ENCODE results near the gene PAK6. TPM values are rescaled to one million over a fixed set of nuclear protein-coding genes. Genes with fewer than 3 reads are reported as not detected.
A peak's percentile ranks its signal among the peaks of the same experiment; 100 is the strongest.

The PAK6 gene
- polyA plus RNA-seq, 3 donors = 4.5 to 6.7 (median 6.1) TPM

DNA sequence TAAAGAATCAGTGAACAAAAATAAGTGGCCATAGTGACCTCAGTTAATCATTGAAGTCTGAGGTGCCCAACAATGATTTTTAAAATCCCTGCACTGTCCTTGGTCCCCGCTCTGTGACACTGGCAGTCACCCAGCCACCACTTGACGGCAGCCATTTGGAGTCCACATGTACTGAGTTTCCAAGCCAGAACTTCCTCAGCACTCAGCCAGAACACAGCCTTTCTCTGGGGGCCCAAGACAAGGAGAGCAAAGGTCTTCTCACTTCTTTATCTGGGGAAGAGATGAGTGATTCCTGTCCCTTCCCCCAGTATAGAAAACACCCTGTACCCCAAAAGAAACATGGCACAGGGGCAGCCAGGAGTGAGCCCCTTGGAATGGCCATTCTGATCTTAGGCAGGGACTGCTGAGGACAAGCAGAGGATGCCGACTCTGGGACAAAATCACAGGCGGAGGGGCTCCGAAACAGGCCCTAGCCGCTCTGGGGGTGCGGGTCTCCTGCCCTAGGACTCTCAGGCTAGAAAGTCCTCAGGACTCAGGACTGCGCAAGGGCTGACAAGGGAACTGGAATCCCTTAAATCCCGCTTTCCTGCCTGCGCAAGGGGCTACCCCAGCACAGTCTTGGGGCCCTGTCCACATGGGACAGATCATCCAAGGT lies 12.8 kb downstream of the PAK6 start:
- DNase-seq (ENCODE audit: extremely low read depth in 1 of 11, low read depth in 9 of 11, low spot score in 4 of 11) = no peak

DNA sequence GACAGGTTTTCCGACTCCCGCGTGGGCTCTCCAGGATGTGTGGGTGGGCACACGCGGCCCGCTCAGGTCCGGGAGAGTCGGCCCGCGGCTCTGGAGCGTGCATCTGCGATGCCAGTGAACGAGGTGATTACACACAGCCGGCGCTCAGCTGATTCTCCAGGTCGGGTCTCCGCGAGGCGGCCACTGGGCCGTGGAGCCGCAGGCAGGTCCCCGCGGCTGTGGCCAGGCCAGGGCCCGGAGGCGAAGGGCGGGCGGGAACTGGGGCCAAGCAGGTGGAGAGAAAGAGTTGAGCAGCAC lies 13.2 kb downstream of the PAK6 start:
- no peak for DNase-seq (ENCODE audit: extremely low read depth in 1 of 11, low read depth in 9 of 11, low spot score in 4 of 11)

DNA sequence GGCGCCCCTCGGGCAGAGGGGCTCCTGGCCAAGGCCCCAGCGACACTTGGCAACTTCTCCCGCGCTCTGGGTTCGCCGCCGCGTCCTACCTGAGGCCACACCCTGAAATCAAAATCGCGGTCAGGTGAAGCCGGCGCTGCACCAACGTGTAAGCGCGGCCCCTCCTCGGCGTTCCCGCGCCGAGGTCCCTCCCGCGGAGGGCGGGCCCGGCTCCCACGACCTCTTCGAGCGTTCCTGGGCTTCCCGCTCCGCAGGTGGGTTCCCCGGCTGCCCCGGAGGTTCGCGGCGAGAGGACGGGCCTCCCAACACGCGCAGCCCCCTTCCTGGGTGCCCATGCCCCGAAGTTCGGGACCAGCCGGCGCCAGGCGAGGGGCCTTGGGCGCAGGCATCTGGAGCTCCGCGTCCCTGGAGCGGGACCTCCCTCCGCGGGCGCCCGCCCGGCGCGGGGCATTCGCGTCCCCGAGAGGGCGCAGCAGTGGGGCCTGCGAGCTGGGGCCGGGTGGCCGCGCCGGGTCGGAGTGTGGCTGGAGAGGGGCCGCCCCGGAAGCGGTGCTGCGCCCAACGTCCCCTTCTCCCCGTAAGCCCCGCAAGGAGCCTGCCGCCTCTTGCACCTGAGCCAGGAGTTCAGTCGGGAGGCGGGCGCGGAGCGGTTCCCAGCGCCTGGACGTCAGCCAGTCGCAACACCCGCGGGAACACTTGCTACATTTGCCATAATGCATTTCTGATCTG lies 13.7 kb downstream of the PAK6 start:
- DNase-seq (ENCODE audit: extremely low read depth in 1 of 11, low read depth in 9 of 11, low spot score in 4 of 11) = peak in 1 of 11 donors; percentile 9

DNA sequence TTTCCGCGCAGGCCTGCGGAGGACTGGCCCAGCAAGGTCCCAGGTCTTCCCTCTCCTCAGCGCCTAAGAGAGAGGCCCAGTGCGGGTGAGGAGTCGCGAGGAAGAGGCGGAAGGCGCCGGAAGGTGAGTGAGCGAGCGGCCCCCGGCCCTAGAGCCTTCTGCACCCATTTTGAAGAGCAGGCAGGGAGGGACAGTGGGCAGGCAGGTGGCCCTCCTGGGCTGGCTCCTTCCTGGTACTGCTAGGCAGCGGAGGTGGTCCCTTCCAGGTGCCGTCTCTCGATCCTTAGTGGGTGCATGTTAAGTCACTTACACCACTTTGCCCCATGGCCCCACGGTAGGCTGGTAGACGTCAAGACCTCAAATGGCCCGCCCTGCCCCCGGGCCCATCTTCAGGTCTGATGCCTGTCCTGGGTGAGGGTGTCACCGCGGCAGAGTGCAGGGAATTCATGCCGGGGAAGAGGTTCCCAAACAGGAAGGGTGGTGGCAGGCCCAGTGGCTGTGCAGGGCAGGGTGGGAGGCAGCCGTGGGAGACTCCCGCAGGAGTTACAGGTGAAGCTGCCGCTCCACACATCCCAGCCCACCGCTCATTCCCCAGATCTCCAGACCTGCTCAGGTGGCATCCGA lies 14.4 kb downstream of the PAK6 start:
- no peak for DNase-seq (ENCODE audit: extremely low read depth in 1 of 11, low read depth in 9 of 11, low spot score in 4 of 11)

DNA sequence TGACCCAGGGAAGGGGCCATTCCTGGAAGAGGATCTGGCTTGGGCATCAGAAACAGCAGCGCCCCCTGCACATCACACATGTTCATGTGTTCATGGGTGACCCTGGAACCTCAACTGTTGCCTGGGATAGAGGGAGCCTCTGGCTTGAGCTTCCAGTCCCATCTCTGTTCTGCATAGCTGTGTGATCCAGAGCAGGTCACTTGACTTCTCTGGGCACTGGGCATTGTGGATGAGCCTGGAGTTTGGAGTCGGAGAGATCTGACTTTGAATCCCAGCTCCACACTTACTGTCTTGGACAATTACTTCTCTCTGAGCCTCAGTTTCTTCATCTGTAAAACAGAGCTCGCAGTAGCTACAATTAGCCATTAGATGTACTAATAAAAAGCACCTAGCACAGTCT lies 15.6 kb downstream of the PAK6 start:
- DNase-seq (ENCODE audit: extremely low read depth in 1 of 11, low read depth in 9 of 11, low spot score in 4 of 11) = no peak

DNA sequence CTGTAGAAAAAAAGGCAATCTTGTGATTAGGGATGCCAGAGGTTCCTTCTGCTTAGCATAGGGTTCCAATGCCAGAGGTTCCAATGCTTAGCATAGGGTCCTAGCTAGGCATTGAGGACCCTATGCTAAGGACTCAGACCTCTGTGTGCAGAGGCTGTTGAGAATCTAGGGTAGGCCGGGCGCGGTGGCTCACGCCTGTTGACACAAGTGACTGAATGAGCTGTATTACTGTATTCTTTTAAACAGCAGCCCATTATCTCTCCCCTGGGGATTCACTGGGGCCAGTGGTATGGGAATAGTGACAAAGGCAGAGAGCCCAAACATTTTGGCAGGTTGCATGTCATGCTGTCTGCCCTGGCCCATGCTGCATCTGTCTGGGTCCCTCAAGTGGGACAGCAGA lies 16.2 kb downstream of the PAK6 start:
- DNase-seq (ENCODE audit: extremely low read depth in 1 of 11, low read depth in 9 of 11, low spot score in 4 of 11) = no peak

DNA sequence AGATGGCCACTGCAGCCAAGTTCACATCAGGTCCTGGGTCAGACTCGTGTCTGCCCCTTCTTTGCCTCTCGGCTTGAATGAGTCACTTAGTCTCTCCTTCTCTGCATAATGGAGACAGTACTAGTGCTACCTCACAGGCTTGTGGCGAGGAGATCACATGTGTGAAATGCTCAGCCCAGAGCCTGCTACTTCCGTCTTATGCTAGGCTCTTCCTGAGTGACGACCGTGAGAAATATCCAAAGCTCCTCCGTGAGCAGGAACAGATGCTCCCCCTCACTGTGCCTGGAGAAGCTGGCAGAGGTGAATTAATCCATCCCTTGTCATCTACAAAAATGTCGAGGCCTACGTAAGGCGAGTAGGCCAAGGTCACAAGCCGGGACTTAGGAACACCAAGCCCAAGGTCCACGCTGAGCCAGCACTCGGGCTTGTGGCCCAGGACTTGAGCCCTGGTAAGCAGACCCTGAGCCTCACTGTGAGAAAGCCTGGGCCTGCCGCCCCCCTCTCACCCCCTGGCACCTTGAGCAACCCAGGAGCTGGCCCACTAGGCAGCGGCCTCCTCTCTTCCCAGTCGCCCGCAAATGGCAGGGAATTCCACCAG lies 17.9 kb downstream of the PAK6 start:
- DNase-seq (ENCODE audit: extremely low read depth in 1 of 11, low read depth in 9 of 11, low spot score in 4 of 11) = no peak

DNA sequence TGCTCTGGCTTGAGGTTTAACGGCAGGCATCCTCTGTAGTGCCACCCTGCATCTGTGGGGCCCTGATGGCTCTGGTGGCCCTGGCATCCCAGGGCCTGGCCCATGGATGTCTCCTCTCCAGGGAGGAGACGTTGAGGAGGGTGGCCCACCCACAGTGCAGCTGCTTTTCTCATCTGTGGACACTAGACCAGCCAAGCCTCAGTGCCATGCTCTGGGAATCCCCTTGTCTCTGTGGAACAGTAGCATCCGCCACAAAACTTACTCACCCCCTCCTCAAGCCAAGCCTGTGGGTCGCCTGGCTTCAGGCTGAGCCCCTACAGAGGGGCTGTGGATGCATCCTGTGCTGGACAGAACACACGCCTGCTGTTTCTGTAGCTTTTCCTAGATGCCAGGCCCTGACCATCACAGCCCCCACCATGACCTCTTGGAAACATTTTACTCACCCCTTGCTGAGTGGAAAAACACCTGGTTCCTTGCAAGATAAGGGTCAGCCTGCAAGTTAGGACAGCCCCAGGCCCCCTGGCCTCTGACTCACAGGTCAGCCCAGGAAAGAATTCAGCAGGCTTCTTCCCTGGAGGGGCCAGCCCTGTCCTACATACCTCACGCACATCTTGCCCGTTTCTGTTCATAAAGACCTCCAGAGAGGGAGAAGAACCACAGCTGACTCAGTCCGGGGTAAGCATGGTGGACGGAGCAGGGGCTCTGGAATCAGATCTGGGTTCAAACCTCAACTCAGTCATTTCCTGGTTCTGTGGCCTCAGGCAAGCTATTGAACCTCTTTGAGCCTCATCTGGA lies 19.0 kb downstream of the PAK6 start:
- DNase-seq (ENCODE audit: extremely low read depth in 1 of 11, low read depth in 9 of 11, low spot score in 4 of 11) = no peak

DNA sequence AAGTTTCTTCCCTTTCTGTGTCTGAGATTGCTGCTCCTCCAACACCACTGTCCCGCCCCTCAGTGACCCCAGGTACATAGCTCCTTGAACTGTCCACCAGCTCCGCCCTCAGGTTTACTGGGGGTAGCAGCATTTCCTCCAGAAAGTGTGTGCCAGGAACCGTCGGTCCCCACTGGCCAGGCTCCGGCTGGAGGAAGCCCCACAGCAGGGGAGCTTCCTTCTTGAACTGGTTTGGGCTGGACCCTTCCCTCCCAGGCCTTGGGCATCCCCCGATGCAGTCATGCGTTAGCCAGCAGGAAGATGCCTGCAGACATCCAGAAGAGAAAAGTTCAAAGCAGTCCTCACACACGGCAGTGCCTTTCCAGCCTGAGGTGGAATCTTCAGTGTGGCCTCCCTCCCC lies 19.7 kb downstream of the PAK6 start:
- DNase-seq (ENCODE audit: extremely low read depth in 1 of 11, low read depth in 9 of 11, low spot score in 4 of 11) = no peak

DNA sequence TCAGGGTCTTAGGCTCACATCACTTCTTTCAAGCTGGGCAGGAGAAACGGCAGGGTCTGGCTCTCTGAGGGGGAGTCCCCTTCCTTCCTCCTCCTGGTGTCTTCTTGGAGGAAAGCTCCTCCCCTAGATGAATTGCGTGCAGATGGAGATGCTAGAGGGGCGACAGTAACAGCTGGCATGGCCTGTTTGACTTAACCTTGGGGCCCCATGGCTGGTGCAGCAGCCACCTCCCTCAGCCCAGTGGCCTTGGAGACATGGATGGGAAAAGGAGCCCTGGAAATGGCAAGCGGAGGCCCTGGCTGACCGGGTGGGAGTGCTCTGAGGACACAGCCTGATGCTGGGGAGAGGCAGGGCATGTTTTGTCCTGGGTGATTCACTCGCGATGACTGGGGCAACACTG lies 20.2 kb downstream of the PAK6 start:
- no peak for DNase-seq (ENCODE audit: extremely low read depth in 1 of 11, low read depth in 9 of 11, low spot score in 4 of 11)

DNA sequence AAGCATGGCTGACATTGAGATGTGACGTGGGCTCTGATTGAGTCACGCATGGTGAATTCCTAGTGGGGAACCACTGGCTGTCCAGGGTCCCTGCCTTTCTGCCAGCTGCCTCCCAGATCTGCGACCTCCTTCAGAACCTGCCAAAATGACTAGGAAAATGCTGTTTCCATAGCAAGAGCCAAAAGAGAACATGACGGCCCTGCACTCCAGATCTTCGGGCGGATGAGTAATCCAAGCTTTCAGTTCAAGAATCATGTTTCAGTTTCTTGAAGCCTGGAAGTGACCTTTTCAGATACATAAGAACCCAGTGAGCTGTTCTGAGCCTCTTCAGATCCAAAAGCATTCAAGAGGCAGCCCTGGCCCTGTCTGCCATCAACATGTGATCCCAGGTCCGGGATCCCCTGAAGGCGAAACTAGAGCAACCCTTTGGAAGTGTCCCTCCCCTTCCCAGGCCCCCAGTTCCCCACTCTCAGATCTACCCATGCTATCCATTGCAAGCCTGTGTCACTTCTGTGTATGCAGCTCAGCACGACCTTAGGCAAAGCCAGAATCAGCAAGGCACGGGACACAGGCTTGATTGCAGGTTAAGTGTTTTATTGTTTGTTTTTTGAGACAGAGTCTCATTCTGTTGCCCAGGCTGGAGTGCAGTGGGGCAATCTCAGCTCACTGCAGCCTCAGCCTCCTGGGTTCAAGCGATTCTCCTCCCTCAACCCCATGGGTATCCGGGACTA lies 24.3 kb downstream of the PAK6 start:
- DNase-seq (ENCODE audit: extremely low read depth in 1 of 11, low read depth in 9 of 11, low spot score in 4 of 11) = no peak

DNA sequence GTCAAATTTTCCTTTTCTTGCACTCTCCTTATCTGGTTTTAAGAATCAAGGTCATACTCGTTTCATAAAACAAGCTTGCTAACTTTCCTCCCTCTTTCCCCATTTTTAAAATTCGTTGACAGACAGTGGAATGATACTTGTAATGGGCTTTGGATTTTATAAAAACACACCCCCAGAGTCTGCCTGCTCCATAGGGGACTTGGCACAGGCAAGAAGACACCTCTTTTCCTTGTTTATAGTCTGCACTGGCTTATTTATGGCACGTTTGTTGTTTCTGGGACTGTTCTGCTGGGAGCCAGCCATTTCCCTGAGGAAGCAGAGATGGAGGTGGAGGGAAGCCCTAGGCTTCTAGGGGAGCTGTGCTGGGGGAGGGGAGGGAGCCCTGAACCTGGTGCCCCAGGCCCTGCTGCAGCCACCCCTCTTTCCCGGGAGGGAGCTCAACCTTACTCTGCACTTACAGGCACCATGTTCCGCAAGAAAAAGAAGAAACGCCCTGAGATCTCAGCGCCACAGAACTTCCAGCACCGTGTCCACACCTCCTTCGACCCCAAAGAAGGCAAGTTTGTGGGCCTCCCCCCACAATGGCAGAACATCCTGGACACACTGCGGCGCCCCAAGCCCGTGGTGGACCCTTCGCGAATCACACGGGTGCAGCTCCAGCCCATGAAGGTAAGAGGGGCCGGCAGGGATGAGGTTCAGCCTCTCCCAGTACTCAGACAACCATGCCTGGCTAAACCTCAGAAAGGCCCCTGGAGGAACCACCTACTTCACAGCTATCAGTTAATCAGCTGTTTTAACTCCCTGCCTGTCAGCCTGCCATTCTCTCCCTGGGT lies 25.7 kb downstream of the PAK6 start:
- DNase-seq (ENCODE audit: extremely low read depth in 1 of 11, low read depth in 9 of 11, low spot score in 4 of 11) = no peak

DNA sequence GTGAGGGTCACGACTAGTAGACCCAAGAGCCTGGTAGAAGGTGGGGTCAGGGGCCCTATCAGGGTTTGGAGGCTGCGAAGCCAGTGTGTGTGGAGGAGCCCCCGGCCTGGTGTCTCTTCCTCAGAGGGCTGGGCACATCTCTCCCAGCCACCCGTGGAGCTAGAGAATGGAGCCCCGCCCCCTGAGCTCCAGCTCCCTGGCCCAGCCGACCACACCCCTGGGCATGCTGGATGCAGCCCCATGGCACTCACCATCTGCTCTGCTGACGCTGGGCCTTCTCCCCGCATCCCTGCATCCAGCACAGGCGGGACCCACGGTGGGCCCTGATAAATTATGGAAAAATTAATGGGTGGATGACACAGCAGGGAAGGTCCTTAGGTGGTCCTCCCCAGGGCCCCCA lies 26.5 kb downstream of the PAK6 start:
- no peak for DNase-seq (ENCODE audit: extremely low read depth in 1 of 11, low read depth in 9 of 11, low spot score in 4 of 11)

DNA sequence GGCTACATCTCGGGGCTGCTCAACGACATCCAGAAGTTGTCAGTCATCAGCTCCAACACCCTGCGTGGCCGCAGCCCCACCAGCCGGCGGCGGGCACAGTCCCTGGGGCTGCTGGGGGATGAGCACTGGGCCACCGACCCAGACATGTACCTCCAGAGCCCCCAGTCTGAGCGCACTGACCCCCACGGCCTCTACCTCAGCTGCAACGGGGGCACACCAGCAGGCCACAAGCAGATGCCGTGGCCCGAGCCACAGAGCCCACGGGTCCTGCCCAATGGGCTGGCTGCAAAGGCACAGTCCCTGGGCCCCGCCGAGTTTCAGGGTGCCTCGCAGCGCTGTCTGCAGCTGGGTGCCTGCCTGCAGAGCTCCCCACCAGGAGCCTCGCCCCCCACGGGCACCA lies 27.0 kb downstream of the PAK6 start:
- no peak for DNase-seq (ENCODE audit: extremely low read depth in 1 of 11, low read depth in 9 of 11, low spot score in 4 of 11)

DNA sequence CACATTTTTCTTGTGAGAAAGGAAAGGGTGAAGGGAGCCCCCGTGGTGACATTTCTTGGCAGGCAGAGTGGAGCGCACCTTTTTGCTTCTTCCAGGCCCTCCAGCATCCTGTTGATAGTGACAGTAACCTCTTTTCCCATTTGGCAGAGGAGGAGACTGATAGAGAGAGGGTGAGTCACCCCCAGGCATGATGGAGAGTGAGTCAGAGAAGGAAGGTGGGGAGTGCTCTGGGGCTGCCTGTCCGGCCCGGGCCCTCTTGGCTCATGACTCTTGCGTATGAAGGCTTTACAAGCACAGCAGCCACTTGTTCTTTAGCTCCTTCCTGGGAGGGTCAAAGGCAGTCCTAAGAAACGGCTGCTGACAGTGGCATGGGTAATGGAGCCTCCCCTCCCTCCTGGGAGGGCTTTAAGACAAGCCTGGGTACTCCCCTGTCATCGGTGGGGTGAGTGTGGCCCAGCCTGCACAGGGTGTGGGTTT lies 28.0 kb downstream of the PAK6 start:
- DNase-seq (ENCODE audit: extremely low read depth in 1 of 11, low read depth in 9 of 11, low spot score in 4 of 11) = no peak

DNA sequence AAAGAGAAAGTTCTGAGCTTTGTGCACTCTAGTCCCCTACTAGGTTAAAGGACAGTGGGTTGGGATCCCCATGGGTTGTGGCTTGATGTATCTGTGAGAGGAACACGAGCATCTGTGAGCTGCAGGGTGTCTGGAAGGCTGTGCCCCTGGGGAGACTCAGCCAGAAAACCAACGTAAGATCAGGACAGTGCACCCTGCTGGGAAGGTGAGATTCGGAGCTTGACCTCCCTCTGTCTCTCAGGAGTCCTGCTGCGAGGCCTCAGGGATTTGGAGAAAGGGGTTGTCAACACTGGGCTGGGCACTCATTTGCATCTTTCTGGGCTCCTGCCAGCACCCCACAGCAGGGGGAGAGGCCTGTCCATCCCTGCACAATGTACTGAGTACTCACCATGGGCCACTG lies 28.8 kb downstream of the PAK6 start:
- no peak for DNase-seq (ENCODE audit: extremely low read depth in 1 of 11, low read depth in 9 of 11, low spot score in 4 of 11)

DNA sequence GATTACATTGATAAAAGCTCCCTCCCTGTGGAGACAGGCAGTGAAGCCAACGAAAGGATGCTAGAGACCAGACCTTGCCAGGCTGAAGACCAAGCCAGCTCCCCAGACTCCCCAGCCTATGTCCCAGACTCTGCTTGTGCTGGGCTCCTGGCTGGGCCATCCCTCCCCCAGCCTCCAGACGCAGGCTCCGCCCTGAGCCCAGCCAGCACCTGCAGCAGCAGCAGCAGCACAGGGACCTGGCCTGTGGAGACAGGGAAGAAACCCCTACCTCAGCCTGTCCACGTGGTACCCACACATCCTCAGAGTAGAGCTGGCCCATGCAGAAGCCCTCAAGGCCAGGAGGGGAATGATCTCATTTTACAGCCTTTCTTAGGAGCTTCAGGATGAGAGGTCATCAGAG lies 30.7 kb downstream of the PAK6 start:
- no peak for DNase-seq (ENCODE audit: extremely low read depth in 1 of 11, low read depth in 9 of 11, low spot score in 4 of 11)

Measured in renal cortex interstitium (tissue), 11 donors.